ENCODE data around the gene P4HA2.

Gene P4HA2

GRCh38 chr5:132227485-132228240, at the start of gene P4HA2:
TSS of gene P4HA2 (minus strand) at chr5:132227853. CDS start at chr5:132218626, 9,227 bp downstream.
- peak in 2 of 3 experiments; percentile 15 to 36 for DNase-seq (ENCODE audit: low read depth in 2 of 3, low spot score in 2 of 3)

- DNase-seq (ENCODE audit: low read depth in 2 of 3, low spot score in 2 of 3): no peak
Observed at GRCh38 chr5:132277256-132277655, 49.6 kb upstream of the P4HA2 start.

GRCh38 chr5:132275367-132276220, 47.9 kb upstream of the P4HA2 start:
- DNase-seq (ENCODE audit: low read depth in 2 of 3, low spot score in 2 of 3): no peak

GRCh38 chr5:132274050-132274792, 46.6 kb upstream of the P4HA2 start:
- no peak for DNase-seq (ENCODE audit: low read depth in 2 of 3, low spot score in 2 of 3)

GRCh38 chr5:132273631-132274030, 46.0 kb upstream of the P4HA2 start:
- DNase-seq (ENCODE audit: low read depth in 2 of 3, low spot score in 2 of 3): no peak

- peak; percentile 42 to 77 (median 65) for DNase-seq (ENCODE audit: low read depth in 2 of 3, low spot score in 2 of 3)
Observed at GRCh38 chr5:132272311-132273210, 44.9 kb upstream of the P4HA2 start.

GRCh38 chr5:132271251-132272246, 43.9 kb upstream of the P4HA2 start:
- DNase-seq (ENCODE audit: low read depth in 2 of 3, low spot score in 2 of 3): no peak

- no peak for DNase-seq (ENCODE audit: low read depth in 2 of 3, low spot score in 2 of 3)
Observed at GRCh38 chr5:132270706-132271105, 43.1 kb upstream of the P4HA2 start.

- DNase-seq (ENCODE audit: low read depth in 2 of 3, low spot score in 2 of 3): no peak
Observed at GRCh38 chr5:132270335-132270665, 42.6 kb upstream of the P4HA2 start.

- no peak for DNase-seq (ENCODE audit: low read depth in 2 of 3, low spot score in 2 of 3)
Observed at GRCh38 chr5:132269635-132270334, 42.1 kb upstream of the P4HA2 start.

GRCh38 chr5:132268769-132269551, 41.3 kb upstream of the P4HA2 start:
- DNase-seq (ENCODE audit: low read depth in 2 of 3, low spot score in 2 of 3): no peak

GRCh38 chr5:132267931-132268768, 40.5 kb upstream of the P4HA2 start:
- no peak for DNase-seq (ENCODE audit: low read depth in 2 of 3, low spot score in 2 of 3)

GRCh38 chr5:132267166-132267739, 39.6 kb upstream of the P4HA2 start:
- DNase-seq (ENCODE audit: low read depth in 2 of 3, low spot score in 2 of 3): no peak

GRCh38 chr5:132266836-132267160, 39.1 kb upstream of the P4HA2 start:
- DNase-seq (ENCODE audit: low read depth in 2 of 3, low spot score in 2 of 3): no peak

- no peak for DNase-seq (ENCODE audit: low read depth in 2 of 3, low spot score in 2 of 3)
Observed at GRCh38 chr5:132266031-132266835, 38.6 kb upstream of the P4HA2 start.
